Loucy (cell line): ENCODE data around the gene APC.

Experiments
- H2AFZ ChIP-seq: fragments of 200-600 bp; sonication (generic); 2 replicates; pipeline ENCODE4 v1.6.0; 2016; ENCODE audit warnings: antibody characterized with exemption, mild to moderate bottlenecking, low read length, moderate library complexity
- H3F3A ChIP-seq: fragments of 200-600 bp; 2 replicates; pipeline ENCODE4 v1.6.0; 2016; ENCODE audit warnings: antibody characterized with exemption, low read depth, mild to moderate bottlenecking
- H3K27me3 ChIP-seq: fragments of 200-600 bp; sonication (generic); 2 replicates; pipeline ENCODE4 v1.6.1; 2014; ENCODE audit warnings: low read length, mild to moderate bottlenecking; ENCODE audit not compliant: insufficient read depth, poor library complexity, severe bottlenecking
- H3K36me3 ChIP-seq: fragments of 200-600 bp; sonication (generic); 2 replicates; pipeline ENCODE4 v1.6.1; 2016; ENCODE audit warnings: low read length; ENCODE audit not compliant: insufficient read depth
- H3K4me1 ChIP-seq: fragments of 200-600 bp; sonication (generic); 2 replicates; pipeline ENCODE4 v1.5.1; 2014; ENCODE audit warnings: low read length, mild to moderate bottlenecking; ENCODE audit not compliant: insufficient read depth, poor library complexity, severe bottlenecking
- H3K4me2 ChIP-seq: fragments of 200-600 bp; sonication (generic); 2 replicates; pipeline ENCODE4 v1.6.0; 2014; ENCODE audit warnings: antibody characterized with exemption, low read length, low read depth, mild to moderate bottlenecking; ENCODE audit not compliant: poor library complexity, severe bottlenecking
- H3K4me3 ChIP-seq: fragments of 200-600 bp; sonication (generic); 2 replicates; pipeline ENCODE4 v1.5.1; 2014; ENCODE audit warnings: low read length, mild to moderate bottlenecking, mixed read lengths; ENCODE audit not compliant: poor library complexity, severe bottlenecking
- H3K79me2 ChIP-seq: fragments of 200-600 bp; sonication (generic); 2 replicates; pipeline ENCODE4 v1.6.1; 2014; ENCODE audit warnings: low read length; ENCODE audit not compliant: insufficient read depth
- H3K9ac ChIP-seq: fragments of 200-600 bp; sonication (generic); 2 replicates; pipeline ENCODE4 v1.6.0; 2014; ENCODE audit warnings: mild to moderate bottlenecking, low read depth, low read length, moderate library complexity; ENCODE audit not compliant: poor library complexity, severe bottlenecking
- H3K9me2 ChIP-seq: fragments of 200-600 bp; sonication (generic); replicated peaks from 2 replicates; pipeline ENCODE4 v1.6.1; 2016; ENCODE audit warnings: low read depth, low read length, mixed read lengths
- H3K9me3 ChIP-seq: fragments of 200-600 bp; sonication (generic); 2 replicates; pipeline ENCODE4 v1.6.1; 2014; ENCODE audit warnings: mild to moderate bottlenecking, antibody characterized with exemption, low read length, low read depth; ENCODE audit not compliant: insufficient read depth
- H4K20me1 ChIP-seq: fragments of 200-600 bp; sonication (generic); 2 replicates; pipeline ENCODE4 v1.6.0; 2014; ENCODE audit warnings: antibody characterized with exemption, low read length, mild to moderate bottlenecking; ENCODE audit not compliant: insufficient read depth, poor library complexity, severe bottlenecking
- EZH2phosphoT487 ChIP-seq: fragments of 200-600 bp; IDR thresholded peaks from 2 replicates; pipeline ENCODE4 v1.6.1; 2018; ENCODE audit warnings: antibody characterized with exemption, mild to moderate bottlenecking, moderate library complexity, borderline replicate concordance
- TF ChIP-seq, protein P1 (sequence below): fragments of 200-600 bp; sonication (generic); conservative IDR thresholded peaks from 2 replicates; pipeline ENCODE4 v1.5.1; 2014; ENCODE audit warnings: mild to moderate bottlenecking, antibody characterized with exemption, low read length

APC gene

DNA sequence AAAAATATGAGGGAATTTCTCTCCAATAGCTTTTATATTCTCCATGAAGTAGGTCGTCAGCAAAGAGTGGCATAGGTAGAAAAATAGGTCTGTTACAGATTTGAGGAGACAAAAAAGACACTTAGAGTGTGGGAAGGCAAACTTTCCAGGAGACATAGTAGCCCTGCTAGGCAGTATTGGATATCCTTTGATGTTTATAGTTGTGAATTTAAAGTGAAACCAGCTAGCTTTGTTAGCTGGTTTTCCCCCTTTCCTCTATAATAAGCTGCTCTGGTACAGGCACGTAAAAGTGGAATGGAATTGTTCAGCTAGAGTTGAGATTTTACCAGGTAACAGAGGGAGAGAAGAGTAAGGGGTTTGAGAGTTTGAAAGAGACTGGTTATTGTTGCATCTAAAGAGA is 17.1 kb upstream of the APC start:
- Histone ChIP-seq H3K79me2 (peaks cover 18% of the 10 kb centered on the region; the same call in 1 of the 2 replicates), H3K36me3 (no peaks in the 10 kb centered on the region), H2AFZ (no peak overlapping the region), H3K4me1 (no peaks in the 10 kb centered on the region), H3F3A (no peaks in the 10 kb centered on the region), H4K20me1 (no peaks in the 10 kb centered on the region), H3K9me2 (no peaks in the 10 kb centered on the region), H3K4me2 (no peak overlapping the region), H3K9me3 (no peaks in the 10 kb centered on the region), H3K9ac (no peak overlapping the region), H3K4me3 (no peak overlapping the region), H3K27me3 (no peaks in the 10 kb centered on the region)
- TF ChIP-seq, protein P1, sequence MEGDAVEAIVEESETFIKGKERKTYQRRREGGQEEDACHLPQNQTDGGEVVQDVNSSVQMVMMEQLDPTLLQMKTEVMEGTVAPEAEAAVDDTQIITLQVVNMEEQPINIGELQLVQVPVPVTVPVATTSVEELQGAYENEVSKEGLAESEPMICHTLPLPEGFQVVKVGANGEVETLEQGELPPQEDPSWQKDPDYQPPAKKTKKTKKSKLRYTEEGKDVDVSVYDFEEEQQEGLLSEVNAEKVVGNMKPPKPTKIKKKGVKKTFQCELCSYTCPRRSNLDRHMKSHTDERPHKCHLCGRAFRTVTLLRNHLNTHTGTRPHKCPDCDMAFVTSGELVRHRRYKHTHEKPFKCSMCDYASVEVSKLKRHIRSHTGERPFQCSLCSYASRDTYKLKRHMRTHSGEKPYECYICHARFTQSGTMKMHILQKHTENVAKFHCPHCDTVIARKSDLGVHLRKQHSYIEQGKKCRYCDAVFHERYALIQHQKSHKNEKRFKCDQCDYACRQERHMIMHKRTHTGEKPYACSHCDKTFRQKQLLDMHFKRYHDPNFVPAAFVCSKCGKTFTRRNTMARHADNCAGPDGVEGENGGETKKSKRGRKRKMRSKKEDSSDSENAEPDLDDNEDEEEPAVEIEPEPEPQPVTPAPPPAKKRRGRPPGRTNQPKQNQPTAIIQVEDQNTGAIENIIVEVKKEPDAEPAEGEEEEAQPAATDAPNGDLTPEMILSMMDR = no peak
- no peak for TF ChIP-seq EZH2phosphoT487

DNA sequence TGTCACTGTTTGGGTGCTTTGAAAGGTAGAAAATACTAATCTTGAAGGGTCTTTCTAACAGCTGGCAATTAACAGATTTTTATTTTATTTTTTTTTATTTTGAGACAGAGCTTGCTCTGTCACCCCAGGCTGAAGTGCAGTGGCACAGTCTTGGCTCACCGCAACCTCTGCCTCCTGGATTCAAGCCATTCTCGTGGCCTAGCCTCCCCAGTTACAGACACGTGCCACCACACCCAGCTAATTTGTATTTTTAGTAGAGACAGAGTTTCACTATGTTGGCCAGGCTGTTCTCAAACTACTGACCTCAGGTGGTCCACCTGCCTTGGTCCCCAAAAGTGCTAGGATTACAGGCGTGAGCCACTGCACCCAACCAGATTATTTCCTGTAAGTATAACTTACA is 12.8 kb upstream of the APC start:
- H4K20me1 ChIP-seq = peaks cover under 1% of the 10 kb centered on the region
- H3K9me2 ChIP-seq = no peaks in the 10 kb centered on the region
- H3K9me3 ChIP-seq = no peaks in the 10 kb centered on the region
- H3F3A ChIP-seq = no peaks in the 10 kb centered on the region
- no peaks in the 10 kb centered on the region for H3K27me3 ChIP-seq
- H2AFZ ChIP-seq = no peak overlapping the region
- no peak overlapping the region for H3K9ac ChIP-seq
- peaks cover 20% of the 10 kb centered on the region; the same call in 1 of the 2 replicates for H3K79me2 ChIP-seq
- H3K4me3 ChIP-seq = no peak overlapping the region
- no peaks in the 10 kb centered on the region for H3K4me1 ChIP-seq
- TF ChIP-seq, protein P1 = no peak
- TF ChIP-seq EZH2phosphoT487 = no peak
- H3K4me2 ChIP-seq = no peak overlapping the region
- H3K36me3 ChIP-seq = no peaks in the 10 kb centered on the region

DNA sequence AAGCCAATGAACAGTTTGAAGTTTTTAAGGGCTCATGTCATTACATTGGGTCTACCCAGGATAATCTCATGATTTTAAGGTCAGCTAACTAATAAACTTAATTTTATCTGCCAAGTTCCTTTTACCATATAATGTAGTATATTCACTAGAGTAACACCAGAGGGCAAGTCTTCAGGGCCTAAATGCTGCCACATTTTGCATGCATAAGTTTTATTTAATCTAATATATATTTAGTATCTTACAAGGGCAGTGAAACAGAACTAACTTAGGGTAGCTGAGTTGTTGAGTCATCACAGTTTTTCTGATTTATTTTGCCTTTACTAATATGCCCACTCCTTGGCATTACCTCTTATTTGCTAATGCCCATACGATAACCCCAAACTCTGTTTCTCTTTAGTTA is 8.1 kb upstream of the APC start:
- Histone ChIP-seq H3K9me3 (no peaks in the 10 kb centered on the region), H3K4me2 (no peak overlapping the region), H2AFZ (no peak overlapping the region), H3K27me3 (no peaks in the 10 kb centered on the region), H3K9me2 (no peaks in the 10 kb centered on the region), H3K4me1 (no peaks in the 10 kb centered on the region), H3K36me3 (no peaks in the 10 kb centered on the region), H4K20me1 (peaks cover 3% of the 10 kb centered on the region), H3F3A (no peaks in the 10 kb centered on the region), H3K9ac (no peak overlapping the region), H3K79me2 (peaks cover 29% of the 10 kb centered on the region; the same call in 1 of the 2 replicates), H3K4me3 (no peak overlapping the region)
- TF ChIP-seq, protein P1 = no peak
- no peak for TF ChIP-seq EZH2phosphoT487
